Activated CD4-positive, alpha-beta T cell treated with anti-CD3 and anti-CD28 coated beads, Interleukin-2, amount 50 U/mL, for 24 hours (primary cell): Measurements from ENCODE around the gene ITGB2.

Source experiments
- DNase-seq, 2 donors: peaks; one replicate each; pipeline ENCODE4 v3.0.0-alpha.2; 2020; ENCODE audit warnings: low read depth in 1 of 2, low spot score in 1 of 2

Gene ITGB2

GRCh38 chr21:44850905-44851657 lies 69.6 kb downstream of the ITGB2 start:
- no peak for DNase-seq

GRCh38 chr21:44850208-44850800 lies 70.4 kb downstream of the ITGB2 start:
- no peak for DNase-seq

- DNase-seq: no peak
Observed at GRCh38 chr21:44849616-44850130, 71.0 kb downstream of the ITGB2 start.

GRCh38 chr21:44848821-44849521 lies 71.7 kb downstream of the ITGB2 start:
- no peak for DNase-seq

GRCh38 chr21:44847261-44848056 lies 73.2 kb downstream of the ITGB2 start:
- DNase-seq: no peak

- DNase-seq: peak in 1 of 2 donors; percentile 27
Observed at GRCh38 chr21:44846485-44847260, 74.0 kb downstream of the ITGB2 start.

- no peak for DNase-seq
Observed at GRCh38 chr21:44846224-44846484, 74.5 kb downstream of the ITGB2 start.

GRCh38 chr21:44845418-44846223 lies 75.1 kb downstream of the ITGB2 start:
- peak; percentile 21 to 43 for DNase-seq

- no peak for DNase-seq
Observed at GRCh38 chr21:44844256-44844655, 76.4 kb downstream of the ITGB2 start.

- no peak for DNase-seq
Observed at GRCh38 chr21:44842721-44843445, 77.8 kb downstream of the ITGB2 start.

GRCh38 chr21:44842087-44842486 lies 78.6 kb downstream of the ITGB2 start:
- no peak for DNase-seq

GRCh38 chr21:44840771-44841170 lies 79.9 kb downstream of the ITGB2 start:
- no peak for DNase-seq

- DNase-seq: no peak
Observed at GRCh38 chr21:44838951-44839350, 81.7 kb downstream of the ITGB2 start.

- DNase-seq: no peak
Observed at GRCh38 chr21:44838039-44838895, 82.4 kb downstream of the ITGB2 start.

- DNase-seq: no peak
Observed at GRCh38 chr21:44837537-44837936, 83.2 kb downstream of the ITGB2 start.

GRCh38 chr21:44836666-44837471 lies 83.8 kb downstream of the ITGB2 start:
- no peak for DNase-seq

GRCh38 chr21:44836349-44836665 lies 84.4 kb downstream of the ITGB2 start:
- DNase-seq: no peak
